SK-N-SH treated with all-trans-retinoic acid at 6 μM for 48 hours (cell line): Measurements from ENCODE around the gene TAF10.

Experiments used
- ATAC-seq: fragments of 200-7000 bp; cut with Tn5 transposase; 3 replicates; pipeline ENCODE4 v1.9.1; 2020; ENCODE audit warnings: mild to moderate bottlenecking, moderate library complexity
- ARNTL ChIP-seq: fragments of 450-650 bp; formaldehyde crosslinking; IDR thresholded peaks from 2 replicates; pipeline ENCODE4 v1.5.0; 2020; ENCODE audit warnings: low read depth, mild to moderate bottlenecking, moderate library complexity, borderline replicate concordance
- BACH2 ChIP-seq: fragments of 250-450 bp; sonication (Bioruptor Pico); IDR thresholded peaks from 2 replicates; pipeline ENCODE4 v1.9.0; 2021; ENCODE audit warnings: mild to moderate bottlenecking, borderline replicate concordance
- CREB5 ChIP-seq: fragments of 250-450 bp; sonication (Bioruptor Pico); IDR thresholded peaks from 2 replicates; pipeline ENCODE4 v1.5.1; 2020; ENCODE audit warnings: low read depth, mild to moderate bottlenecking, moderate library complexity
- CSDC2 ChIP-seq: fragments of 250-450 bp; sonication (Bioruptor Pico); IDR thresholded peaks from 2 replicates; pipeline ENCODE4 v1.5.0; 2020; ENCODE audit warnings: mild to moderate bottlenecking, moderate library complexity
- ESRRG ChIP-seq: fragments of 250-450 bp; sonication (Bioruptor Pico); IDR thresholded peaks from 2 replicates; pipeline ENCODE4 v1.6.1; 2021; ENCODE audit warnings: mild to moderate bottlenecking
- GLIS3 ChIP-seq: fragments of 250-450 bp; sonication (Bioruptor Pico); IDR thresholded peaks from 2 replicates; pipeline ENCODE4 v1.5.0; 2020; ENCODE audit warnings: mild to moderate bottlenecking, moderate library complexity
- ISL1 ChIP-seq: fragments of 250-450 bp; sonication (Bioruptor Pico); IDR thresholded peaks from 2 replicates; pipeline ENCODE4 v2.1.2; 2022; ENCODE audit warnings: mild to moderate bottlenecking, moderate library complexity
- OSR1 ChIP-seq: fragments of 250-450 bp; sonication (Bioruptor Pico); IDR thresholded peaks from 2 replicates; pipeline ENCODE4 v1.8.0; 2022; ENCODE audit warnings: moderate library complexity, mild to moderate bottlenecking, inconsistent platforms
- PATZ1 ChIP-seq: fragments of 250-450 bp; sonication (Bioruptor Pico); IDR thresholded peaks from 2 replicates; pipeline ENCODE4 v1.8.0; 2020; ENCODE audit warnings: mild to moderate bottlenecking, moderate library complexity, borderline replicate concordance
- PPARA ChIP-seq: fragments of 250-450 bp; sonication (Bioruptor Pico); IDR thresholded peaks from 2 replicates; pipeline ENCODE4 v1.5.0; 2020; ENCODE audit warnings: mild to moderate bottlenecking, borderline replicate concordance
- RARB ChIP-seq: fragments of 250-450 bp; sonication (Bioruptor Pico); IDR thresholded peaks from 2 replicates; pipeline ENCODE4 v1.8.0; 2021; ENCODE audit warnings: mild to moderate bottlenecking, moderate library complexity
- SNAI2 ChIP-seq: fragments of 250-450 bp; sonication (Bioruptor Pico); IDR thresholded peaks from 2 replicates; pipeline ENCODE4 v1.5.0; 2020; ENCODE audit warnings: mild to moderate bottlenecking, moderate library complexity
- TCF4 ChIP-seq: fragments of 250-450 bp; sonication (Bioruptor Pico); IDR thresholded peaks from 2 replicates; pipeline ENCODE4 v1.8.0; 2021; ENCODE audit warnings: mild to moderate bottlenecking, moderate library complexity, borderline replicate concordance
- TOX ChIP-seq: fragments of 250-450 bp; sonication (Bioruptor Pico); IDR thresholded peaks from 2 replicates; pipeline ENCODE4 v1.8.0; 2021; ENCODE audit warnings: mild to moderate bottlenecking, moderate library complexity, borderline replicate concordance
- ZC3H10 ChIP-seq: fragments of 250-450 bp; sonication (Bioruptor Pico); IDR thresholded peaks from 2 replicates; pipeline ENCODE4 v1.5.1; 2021; ENCODE audit warnings: mild to moderate bottlenecking, moderate library complexity
- ZFP3 ChIP-seq: fragments of 250-450 bp; sonication (Bioruptor Pico); IDR thresholded peaks from 2 replicates; pipeline ENCODE4 v1.5.0; 2020; ENCODE audit warnings: mild to moderate bottlenecking, moderate library complexity
- ZFP30 ChIP-seq: fragments of 450-650 bp; formaldehyde crosslinking; IDR thresholded peaks from 2 replicates; pipeline ENCODE4 v1.5.0; 2022; ENCODE audit warnings: mild to moderate bottlenecking, moderate library complexity
- ZNF565 ChIP-seq: fragments of 450-650 bp; formaldehyde crosslinking; conservative IDR thresholded peaks from 2 replicates; pipeline ENCODE4 v1.5.0; 2020; ENCODE audit warnings: low read depth, mild to moderate bottlenecking, moderate library complexity
- ZNF70 ChIP-seq: fragments of 450-650 bp; formaldehyde crosslinking; IDR thresholded peaks from 2 replicates; pipeline ENCODE4 v1.5.0; 2020; ENCODE audit warnings: mild to moderate bottlenecking, moderate library complexity
- ZNF8 ChIP-seq: fragments of 450-650 bp; formaldehyde crosslinking; IDR thresholded peaks from 2 replicates; pipeline ENCODE4 v1.5.0; 2020; ENCODE audit warnings: mild to moderate bottlenecking, moderate library complexity
- TF ChIP-seq, protein P1 (sequence below): fragments of 250-450 bp; sonication (Bioruptor Pico); IDR thresholded peaks from 2 replicates; pipeline ENCODE4 v1.5.1; 2021; ENCODE audit warnings: mild to moderate bottlenecking, moderate library complexity
- TF ChIP-seq, protein P2 (sequence below): fragments of 250-450 bp; sonication (Bioruptor Pico); IDR thresholded peaks from 2 replicates; pipeline ENCODE4 v1.8.0; 2021; ENCODE audit warnings: low read depth, mild to moderate bottlenecking, moderate library complexity, borderline replicate concordance

TAF10 gene

DNA sequence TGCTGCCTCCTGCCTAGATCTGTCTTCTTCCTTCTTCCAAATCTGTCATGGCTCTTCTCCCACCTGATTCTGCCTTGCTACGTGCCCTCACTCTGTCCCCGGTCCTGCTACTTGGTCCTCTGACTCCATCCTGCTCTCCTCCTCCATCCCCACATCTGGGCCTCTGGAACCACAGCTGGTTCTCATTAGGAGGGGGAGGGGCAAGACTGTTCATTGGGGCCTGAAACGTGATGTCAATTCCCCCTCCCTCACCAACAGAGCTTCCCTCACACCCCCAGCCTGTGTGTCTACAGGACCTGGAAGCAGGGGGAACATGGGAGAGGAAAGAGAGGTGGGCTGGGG lies 34.5 kb upstream of the TAF10 start (continued):
- TF ChIP-seq CREB5 (CRISPR knock-in tag), result no peak
- no peak for TF ChIP-seq ZFP3 (CRISPR knock-in tag)
- no peak for TF ChIP-seq ZNF8 (CRISPR knock-in tag)
- TF ChIP-seq ZFP30 (CRISPR knock-in tag), result no peak
- TF ChIP-seq GLIS3 (CRISPR knock-in tag), result no peak
- TF ChIP-seq CSDC2 (CRISPR knock-in tag), result no peak
- TF ChIP-seq, protein P1, sequence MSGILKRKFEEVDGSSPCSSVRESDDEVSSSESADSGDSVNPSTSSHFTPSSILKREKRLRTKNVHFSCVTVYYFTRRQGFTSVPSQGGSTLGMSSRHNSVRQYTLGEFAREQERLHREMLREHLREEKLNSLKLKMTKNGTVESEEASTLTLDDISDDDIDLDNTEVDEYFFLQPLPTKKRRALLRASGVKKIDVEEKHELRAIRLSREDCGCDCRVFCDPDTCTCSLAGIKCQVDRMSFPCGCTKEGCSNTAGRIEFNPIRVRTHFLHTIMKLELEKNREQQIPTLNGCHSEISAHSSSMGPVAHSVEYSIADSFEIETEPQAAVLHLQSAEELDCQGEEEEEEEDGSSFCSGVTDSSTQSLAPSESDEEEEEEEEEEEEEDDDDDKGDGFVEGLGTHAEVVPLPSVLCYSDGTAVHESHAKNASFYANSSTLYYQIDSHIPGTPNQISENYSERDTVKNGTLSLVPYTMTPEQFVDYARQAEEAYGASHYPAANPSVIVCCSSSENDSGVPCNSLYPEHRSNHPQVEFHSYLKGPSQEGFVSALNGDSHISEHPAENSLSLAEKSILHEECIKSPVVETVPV (CRISPR knock-in tag), result no peak
- TF ChIP-seq TCF4 (CRISPR knock-in tag), result peak; percentile 92
- TF ChIP-seq ZNF565 (CRISPR knock-in tag), result no peak
- no peak for TF ChIP-seq SNAI2 (CRISPR knock-in tag)
- TF ChIP-seq ARNTL (CRISPR knock-in tag), result no peak
- no peak for TF ChIP-seq OSR1
- no peak for TF ChIP-seq ISL1 (CRISPR knock-in tag)
- 0 out of 2 replicates have a peak, but pooled peaks have one; percentile 32 for TF ChIP-seq ZNF70
- no peak for TF ChIP-seq TOX (CRISPR knock-in tag)
- no peak for TF ChIP-seq PPARA (CRISPR knock-in tag)
- no peak for TF ChIP-seq ESRRG (CRISPR knock-in tag)

- ATAC-seq, result peak; percentile 9; the same call in 1 of the 3 replicates
- TF ChIP-seq RARB (CRISPR knock-in tag), result no peak
- TF ChIP-seq, all 23 proteins: peak for 0
Measured at GRCh38 chr11:6646071-6646470, 34.1 kb upstream of the TAF10 start.

DNA sequence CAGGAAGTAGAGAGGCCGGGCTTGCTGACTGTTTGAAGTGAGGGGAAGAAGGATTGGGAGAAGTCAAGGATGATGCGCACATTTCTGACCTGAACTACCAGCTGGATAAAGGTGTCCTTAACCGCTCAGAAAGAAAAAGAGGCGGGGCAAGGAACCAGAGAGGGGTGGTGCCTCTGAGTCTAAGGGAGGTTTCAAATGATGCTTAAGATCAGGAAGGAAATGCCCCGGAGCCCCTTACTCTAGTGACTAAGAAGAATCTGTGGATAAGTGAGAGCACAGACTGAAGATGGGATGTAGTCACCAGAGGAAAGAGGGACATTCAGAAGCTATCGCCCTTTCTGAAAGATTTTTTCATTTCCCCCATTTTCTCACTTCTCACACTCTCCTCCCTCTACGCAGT lies 30.9 kb upstream of the TAF10 start:
- no peak for TF ChIP-seq ESRRG (CRISPR knock-in tag)
- no peak for TF ChIP-seq TOX (CRISPR knock-in tag)
- TF ChIP-seq ZNF8 (CRISPR knock-in tag), result no peak
- no peak for TF ChIP-seq BACH2 (CRISPR knock-in tag)
- TF ChIP-seq CREB5 (CRISPR knock-in tag), result no peak
- no peak for TF ChIP-seq ZNF565 (CRISPR knock-in tag)
- no peak for TF ChIP-seq ARNTL (CRISPR knock-in tag)
- TF ChIP-seq ZC3H10 (CRISPR knock-in tag), result no peak
- no peak for TF ChIP-seq ZNF70
- no peak for TF ChIP-seq TCF4 (CRISPR knock-in tag)
- no peak for TF ChIP-seq SNAI2 (CRISPR knock-in tag)
- TF ChIP-seq OSR1, result no peak
- TF ChIP-seq, protein P2, sequence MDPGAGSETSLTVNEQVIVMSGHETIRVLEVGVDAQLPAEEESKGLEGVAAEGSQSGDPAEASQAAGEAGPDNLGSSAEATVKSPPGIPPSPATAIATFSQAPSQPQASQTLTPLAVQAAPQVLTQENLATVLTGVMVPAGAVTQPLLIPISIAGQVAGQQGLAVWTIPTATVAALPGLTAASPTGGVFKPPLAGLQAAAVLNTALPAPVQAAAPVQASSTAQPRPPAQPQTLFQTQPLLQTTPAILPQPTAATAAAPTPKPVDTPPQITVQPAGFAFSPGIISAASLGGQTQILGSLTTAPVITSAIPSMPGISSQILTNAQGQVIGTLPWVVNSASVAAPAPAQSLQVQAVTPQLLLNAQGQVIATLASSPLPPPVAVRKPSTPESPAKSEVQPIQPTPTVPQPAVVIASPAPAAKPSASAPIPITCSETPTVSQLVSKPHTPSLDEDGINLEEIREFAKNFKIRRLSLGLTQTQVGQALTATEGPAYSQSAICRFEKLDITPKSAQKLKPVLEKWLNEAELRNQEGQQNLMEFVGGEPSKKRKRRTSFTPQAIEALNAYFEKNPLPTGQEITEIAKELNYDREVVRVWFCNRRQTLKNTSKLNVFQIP (CRISPR knock-in tag), result no peak
- TF ChIP-seq PATZ1, result no peak
- TF ChIP-seq PPARA (CRISPR knock-in tag), result no peak
- ATAC-seq, result no peak
